GM10847 (cell line): ENCODE data around the gene SGTA.

Source experiments
- POLR2A ChIP-seq: IDR thresholded peaks from 2 replicates; pipeline ENCODE4 v1.6.1; 2011; ENCODE audit not compliant: insufficient read length; ENCODE audit errors: extremely low read depth

The SGTA gene

GRCh38 chr19:2768365-2769132 lies 14.5 kb downstream of the SGTA start:
- TF ChIP-seq POLR2A = no peak

GRCh38 chr19:2767688-2768087 lies 15.4 kb downstream of the SGTA start:
- no peak for TF ChIP-seq POLR2A

- TF ChIP-seq POLR2A = no peak
Observed at GRCh38 chr19:2766594-2767372, 16.3 kb downstream of the SGTA start.

- TF ChIP-seq POLR2A = no peak
Observed at GRCh38 chr19:2765376-2765775, 17.7 kb downstream of the SGTA start.

- TF ChIP-seq POLR2A = no peak
Observed at GRCh38 chr19:2764945-2765344, 18.1 kb downstream of the SGTA start.

- no peak for TF ChIP-seq POLR2A
Observed at GRCh38 chr19:2763687-2764086, 19.4 kb downstream of the SGTA start.

GRCh38 chr19:2762783-2763496 lies 20.1 kb downstream of the SGTA start:
- TF ChIP-seq POLR2A = no peak

- no peak for TF ChIP-seq POLR2A
Observed at GRCh38 chr19:2761876-2762782, 20.9 kb downstream of the SGTA start.

GRCh38 chr19:2761309-2761677 lies 21.8 kb downstream of the SGTA start:
- TF ChIP-seq POLR2A = no peak

- TF ChIP-seq POLR2A = no peak
Observed at GRCh38 chr19:2759965-2760364, 23.1 kb downstream of the SGTA start.

GRCh38 chr19:2759362-2759761 lies 23.7 kb downstream of the SGTA start:
- no peak for TF ChIP-seq POLR2A

- no peak for TF ChIP-seq POLR2A
Observed at GRCh38 chr19:2758601-2759313, 24.3 kb downstream of the SGTA start.

- TF ChIP-seq POLR2A = no peak
Observed at GRCh38 chr19:2756921-2757881, 25.9 kb downstream of the SGTA start.
